ENCODE results near the gene FARS2. TPM values are rescaled to one million over a fixed set of nuclear protein-coding genes. Genes with fewer than 3 reads are reported as not detected.
A peak's percentile ranks its signal among the peaks of the same experiment; 100 is the strongest.

The FARS2 gene
- total and polyA plus RNA-seq, 9 of the 15 experiments (the other 6 are each of a cell fraction or from before 2014, with no cell fraction given): 16.5 to 62.2 (median 27.0) TPM

- peak; percentile 95 for TF ChIP-seq MXD1 (CRISPR knock-in tag; IDR thresholded peaks at IDR 0.05; ENCODE audit: borderline replicate concordance, poor library complexity, severe bottlenecking)
- peak; percentile 72; the same call in 1 of the 2 replicates for TF ChIP-seq HDAC2 (IDR thresholded peaks at IDR 0.05)
- TF ChIP-seq, protein P1, sequence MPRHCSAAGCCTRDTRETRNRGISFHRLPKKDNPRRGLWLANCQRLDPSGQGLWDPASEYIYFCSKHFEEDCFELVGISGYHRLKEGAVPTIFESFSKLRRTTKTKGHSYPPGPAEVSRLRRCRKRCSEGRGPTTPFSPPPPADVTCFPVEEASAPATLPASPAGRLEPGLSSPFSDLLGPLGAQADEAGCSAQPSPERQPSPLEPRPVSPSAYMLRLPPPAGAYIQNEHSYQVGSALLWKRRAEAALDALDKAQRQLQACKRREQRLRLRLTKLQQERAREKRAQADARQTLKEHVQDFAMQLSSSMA (CRISPR knock-in tag; IDR thresholded peaks at IDR 0.05): no peak
- TF ChIP-seq ARNT (IDR thresholded peaks at IDR 0.05): 0 out of 4 replicates have a peak, but pooled peaks of 1 of the 2 experiments have one; percentile 36
- TF ChIP-seq XRCC5 (IDR thresholded peaks at IDR 0.05; ENCODE audit: low read depth, low read length): peak; percentile 91
- peak; percentile 51 for TF ChIP-seq PCBP1 (IDR thresholded peaks at IDR 0.05; ENCODE audit: low read depth, low read length, poor library complexity, severe bottlenecking)
- no peak for TF ChIP-seq ZNF224 (CRISPR knock-in tag; IDR thresholded peaks at IDR 0.05)
- no peak for TF ChIP-seq CCAR2 (IDR thresholded peaks at IDR 0.05; ENCODE audit: low read depth, low read length)
- peak; percentile 85 to 88 for TF ChIP-seq NRF1 (conservative IDR thresholded peaks at IDR 0.05 in 1 of 2, IDR thresholded peaks at IDR 0.05 in 1 of 2)
- 0 out of 2 replicates have a peak, but pooled peaks have one; percentile 16 for TF ChIP-seq DPF2 (IDR thresholded peaks at IDR 0.05)
- peak; percentile 85 for TF ChIP-seq EP400 (IDR thresholded peaks at IDR 0.05)
- peak; percentile 58 for TF ChIP-seq TAL1 (IDR thresholded peaks at IDR 0.05)
- peak; percentile 78 to 90 for TF ChIP-seq MAZ (CRISPR knock-in tag; conservative IDR thresholded peaks at IDR 0.05 in 1 of 2, IDR thresholded peaks at IDR 0.05 in 1 of 2)
- TF ChIP-seq ZNF165 (CRISPR knock-in tag; IDR thresholded peaks at IDR 0.05; ENCODE audit: borderline replicate concordance): no peak
- peak; percentile 62 for TF ChIP-seq ZNF584 (CRISPR knock-in tag; IDR thresholded peaks at IDR 0.05; ENCODE audit: low read depth)
- TF ChIP-seq ZFP30 (CRISPR knock-in tag; IDR thresholded peaks at IDR 0.05; ENCODE audit: borderline replicate concordance): no peak
- no peak for TF ChIP-seq GABPB2 (CRISPR knock-in tag; conservative IDR thresholded peaks at IDR 0.05)
- peak; percentile 52 for TF ChIP-seq CREB1 (IDR thresholded peaks at IDR 0.05)
- peak; percentile 72; the same call in 1 of the 2 replicates for TF ChIP-seq CREB1 (CRISPR knock-in tag; IDR thresholded peaks at IDR 0.05)
- peak; percentile 76 for TF ChIP-seq CXXC5 (CRISPR knock-in tag; IDR thresholded peaks at IDR 0.05)
- TF ChIP-seq ZNF232 (CRISPR knock-in tag; IDR thresholded peaks at IDR 0.05): no peak
- no peak for TF ChIP-seq ARHGAP35 (IDR thresholded peaks at IDR 0.05; ENCODE audit: partially characterized antibody)
- TF ChIP-seq FOXP1 (CRISPR knock-in tag; IDR thresholded peaks at IDR 0.05): peak; percentile 43; the same call in 1 of the 2 replicates
- TF ChIP-seq, protein P2, sequence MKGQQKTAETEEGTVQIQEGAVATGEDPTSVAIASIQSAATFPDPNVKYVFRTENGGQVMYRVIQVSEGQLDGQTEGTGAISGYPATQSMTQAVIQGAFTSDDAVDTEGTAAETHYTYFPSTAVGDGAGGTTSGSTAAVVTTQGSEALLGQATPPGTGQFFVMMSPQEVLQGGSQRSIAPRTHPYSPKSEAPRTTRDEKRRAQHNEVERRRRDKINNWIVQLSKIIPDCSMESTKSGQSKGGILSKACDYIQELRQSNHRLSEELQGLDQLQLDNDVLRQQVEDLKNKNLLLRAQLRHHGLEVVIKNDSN (CRISPR knock-in tag; IDR thresholded peaks at IDR 0.05): 0 out of 2 replicates have a peak, but pooled peaks have one; percentile 30
- peak; percentile 99 for TF ChIP-seq ZNF395 (CRISPR knock-in tag; IDR thresholded peaks at IDR 0.05)
- no peak for TF ChIP-seq IRF2 (CRISPR knock-in tag; IDR thresholded peaks at IDR 0.05)
Measured at GRCh38 chr6:5260661-5261544, at the start of gene FARS2, which contains the start of gene LYRM4 (continued).
